WTC11 (cell line): Measurements from ENCODE around the gene SLC5A2.

Experiments
- CBFB ChIP-seq: sonication (generic); formaldehyde crosslinking; IDR thresholded peaks from 2 replicates; pipeline ENCODE4 v1.8.1; 2022; ENCODE audit warnings: mild to moderate bottlenecking, low read depth, missing genetic modification reagents
- EMX1 ChIP-seq: fragments of 250-450 bp; sonication (Bioruptor Pico); IDR thresholded peaks from 2 replicates; pipeline ENCODE4 v1.8.0; 2021; ENCODE audit warnings: mild to moderate bottlenecking
- ETV6 ChIP-seq: sonication (generic); formaldehyde crosslinking; IDR thresholded peaks from 2 replicates; pipeline ENCODE4 v1.8.1; 2022; ENCODE audit warnings: mild to moderate bottlenecking, missing genetic modification reagents
- GABPB1 ChIP-seq: sonication (generic); formaldehyde crosslinking; IDR thresholded peaks from 2 replicates; pipeline ENCODE4 v1.8.1; 2023; ENCODE audit warnings: mild to moderate bottlenecking, missing genetic modification reagents
- HMGXB4 ChIP-seq: sonication (generic); formaldehyde crosslinking; IDR thresholded peaks from 2 replicates; pipeline ENCODE4 v1.8.1; 2023; ENCODE audit warnings: mild to moderate bottlenecking, moderate library complexity, missing genetic modification reagents
- IRF2 ChIP-seq: sonication (generic); formaldehyde crosslinking; IDR thresholded peaks from 2 replicates; pipeline ENCODE4 v1.8.0; 2022; ENCODE audit warnings: low read depth, missing genetic modification reagents, borderline replicate concordance
- KAT7 ChIP-seq: sonication (generic); formaldehyde crosslinking; IDR thresholded peaks from 2 replicates; pipeline ENCODE4 v1.8.1; 2023; ENCODE audit warnings: missing genetic modification reagents, mild to moderate bottlenecking, borderline replicate concordance
- NR1H2 ChIP-seq: sonication (generic); formaldehyde crosslinking; IDR thresholded peaks from 2 replicates; pipeline ENCODE4 v1.9.0; 2021; ENCODE audit warnings: mild to moderate bottlenecking, moderate library complexity, missing genetic modification reagents
- SOX15 ChIP-seq: fragments of 250-450 bp; sonication (Bioruptor Pico); IDR thresholded peaks from 2 replicates; pipeline ENCODE4 v1.9.0; 2021; ENCODE audit warnings: mild to moderate bottlenecking
- ZNF121 ChIP-seq: sonication (generic); formaldehyde crosslinking; IDR thresholded peaks from 2 replicates; pipeline ENCODE4 v1.8.0; 2023; ENCODE audit warnings: missing genetic modification reagents
- TF ChIP-seq, protein P1 (sequence below): fragments of 200-600 bp; IDR thresholded peaks from 2 replicates; pipeline ENCODE4 v1.8.0; 2022; ENCODE audit warnings: antibody characterized with exemption
- TF ChIP-seq, protein P2 (sequence below): sonication (generic); formaldehyde crosslinking; IDR thresholded peaks from 2 replicates; pipeline ENCODE4 v1.8.1; 2022; ENCODE audit warnings: mild to moderate bottlenecking, missing genetic modification reagents, moderate library complexity, borderline replicate concordance

- TF ChIP-seq ETV6 (CRISPR knock-in tag) (no peak), IRF2 (CRISPR knock-in tag) (no peak), EMX1 (no peak), GABPB1 (CRISPR knock-in tag) (no peak), SOX15 (no peak), CBFB (CRISPR knock-in tag) (no peak), NR1H2 (no peak), HMGXB4 (CRISPR knock-in tag) (no peak), KAT7 (CRISPR knock-in tag) (no peak), ZNF121 (CRISPR knock-in tag) (no peak)
- TF ChIP-seq, protein P1, sequence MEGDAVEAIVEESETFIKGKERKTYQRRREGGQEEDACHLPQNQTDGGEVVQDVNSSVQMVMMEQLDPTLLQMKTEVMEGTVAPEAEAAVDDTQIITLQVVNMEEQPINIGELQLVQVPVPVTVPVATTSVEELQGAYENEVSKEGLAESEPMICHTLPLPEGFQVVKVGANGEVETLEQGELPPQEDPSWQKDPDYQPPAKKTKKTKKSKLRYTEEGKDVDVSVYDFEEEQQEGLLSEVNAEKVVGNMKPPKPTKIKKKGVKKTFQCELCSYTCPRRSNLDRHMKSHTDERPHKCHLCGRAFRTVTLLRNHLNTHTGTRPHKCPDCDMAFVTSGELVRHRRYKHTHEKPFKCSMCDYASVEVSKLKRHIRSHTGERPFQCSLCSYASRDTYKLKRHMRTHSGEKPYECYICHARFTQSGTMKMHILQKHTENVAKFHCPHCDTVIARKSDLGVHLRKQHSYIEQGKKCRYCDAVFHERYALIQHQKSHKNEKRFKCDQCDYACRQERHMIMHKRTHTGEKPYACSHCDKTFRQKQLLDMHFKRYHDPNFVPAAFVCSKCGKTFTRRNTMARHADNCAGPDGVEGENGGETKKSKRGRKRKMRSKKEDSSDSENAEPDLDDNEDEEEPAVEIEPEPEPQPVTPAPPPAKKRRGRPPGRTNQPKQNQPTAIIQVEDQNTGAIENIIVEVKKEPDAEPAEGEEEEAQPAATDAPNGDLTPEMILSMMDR: no peak
- TF ChIP-seq, protein P2, sequence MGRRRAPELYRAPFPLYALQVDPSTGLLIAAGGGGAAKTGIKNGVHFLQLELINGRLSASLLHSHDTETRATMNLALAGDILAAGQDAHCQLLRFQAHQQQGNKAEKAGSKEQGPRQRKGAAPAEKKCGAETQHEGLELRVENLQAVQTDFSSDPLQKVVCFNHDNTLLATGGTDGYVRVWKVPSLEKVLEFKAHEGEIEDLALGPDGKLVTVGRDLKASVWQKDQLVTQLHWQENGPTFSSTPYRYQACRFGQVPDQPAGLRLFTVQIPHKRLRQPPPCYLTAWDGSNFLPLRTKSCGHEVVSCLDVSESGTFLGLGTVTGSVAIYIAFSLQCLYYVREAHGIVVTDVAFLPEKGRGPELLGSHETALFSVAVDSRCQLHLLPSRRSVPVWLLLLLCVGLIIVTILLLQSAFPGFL (CRISPR knock-in tag): no peak
These were observed 54.0 kb downstream of the SLC5A2 start for GRCh38 chr16:31536804-31537361.
